Measurements from ENCODE around the gene ZBTB42. TPM values are rescaled to one million over a fixed set of nuclear protein-coding genes. Genes with fewer than 3 reads are reported as not detected.

The ZBTB42 gene
- total RNA-seq, 4 donors from 2014 or later, result 2.5 to 6.4 (median 4.9) TPM

GRCh38 chr14:104775073-104775489 lies 25.8 kb upstream of the ZBTB42 start:
- DNase-seq (ENCODE audit: extremely low spot score), result no peak
- TF ChIP-seq POLR2A (IDR thresholded peaks at IDR 0.05; ENCODE audit: low read depth) (no peak), POLR2AphosphoS5 (IDR thresholded peaks at IDR 0.05) (no peak), EP300 (IDR thresholded peaks at IDR 0.05) (no peak)
- TF ChIP-seq, protein P1, sequence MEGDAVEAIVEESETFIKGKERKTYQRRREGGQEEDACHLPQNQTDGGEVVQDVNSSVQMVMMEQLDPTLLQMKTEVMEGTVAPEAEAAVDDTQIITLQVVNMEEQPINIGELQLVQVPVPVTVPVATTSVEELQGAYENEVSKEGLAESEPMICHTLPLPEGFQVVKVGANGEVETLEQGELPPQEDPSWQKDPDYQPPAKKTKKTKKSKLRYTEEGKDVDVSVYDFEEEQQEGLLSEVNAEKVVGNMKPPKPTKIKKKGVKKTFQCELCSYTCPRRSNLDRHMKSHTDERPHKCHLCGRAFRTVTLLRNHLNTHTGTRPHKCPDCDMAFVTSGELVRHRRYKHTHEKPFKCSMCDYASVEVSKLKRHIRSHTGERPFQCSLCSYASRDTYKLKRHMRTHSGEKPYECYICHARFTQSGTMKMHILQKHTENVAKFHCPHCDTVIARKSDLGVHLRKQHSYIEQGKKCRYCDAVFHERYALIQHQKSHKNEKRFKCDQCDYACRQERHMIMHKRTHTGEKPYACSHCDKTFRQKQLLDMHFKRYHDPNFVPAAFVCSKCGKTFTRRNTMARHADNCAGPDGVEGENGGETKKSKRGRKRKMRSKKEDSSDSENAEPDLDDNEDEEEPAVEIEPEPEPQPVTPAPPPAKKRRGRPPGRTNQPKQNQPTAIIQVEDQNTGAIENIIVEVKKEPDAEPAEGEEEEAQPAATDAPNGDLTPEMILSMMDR (IDR thresholded peaks at IDR 0.05), result no peak
- peaks cover 0 to under 1% (median 0%) of the 10 kb centered on the region in 4 donors for H3K4me1 ChIP-seq
- no peaks in the 10 kb centered on the region for H3K27me3 ChIP-seq
- H3K4me3 ChIP-seq, result no peak overlapping the region
- no peak overlapping the region for H3K27ac ChIP-seq (replicated peaks in 1 of 4)
- peaks cover 32 to 99% (median 94%) of the 10 kb centered on the region in 4 donors for H3K36me3 ChIP-seq
- intact Hi-C loops (cut with DNase I), result no loop called here
- WGBS, result 92% methylated on average over 12 of the region's 13 CpGs
- H3K9me3 ChIP-seq, result peaks cover 0 to 8% (median 3%) of the 10 kb centered on the region in 4 donors

DNA sequence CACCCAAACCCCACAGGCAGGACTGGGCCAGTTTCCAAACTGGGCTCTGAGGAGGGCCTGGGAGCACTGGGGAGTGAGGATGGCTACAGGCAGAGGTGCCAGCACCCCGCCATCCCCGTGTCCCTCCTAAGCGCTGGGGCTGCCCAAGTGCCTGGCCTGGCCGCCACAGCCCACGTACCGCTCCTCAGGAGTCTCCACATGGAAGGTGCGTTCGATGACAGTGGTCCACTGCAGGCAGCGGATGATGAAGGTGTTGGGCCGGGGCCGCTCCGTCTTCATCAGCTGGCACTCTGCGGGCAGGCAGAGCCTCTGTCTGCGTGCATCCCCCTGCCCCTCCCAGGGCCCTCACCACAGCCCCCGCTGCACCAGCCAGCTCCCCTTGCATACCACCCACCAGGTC lies 24.4 kb upstream of the ZBTB42 start:
- no peaks in the 10 kb centered on the region for H3K27me3 ChIP-seq
- no peak for DNase-seq (ENCODE audit: extremely low spot score)
- 97% methylated on average over 6 of the region's 15 CpGs for WGBS
- H3K4me3 ChIP-seq, result no peak overlapping the region
- peaks cover 0 to 15% (median 7%) of the 10 kb centered on the region in 4 donors for H3K4me1 ChIP-seq
- peaks cover 23 to 94% (median 93%) of the 10 kb centered on the region in 4 donors for H3K36me3 ChIP-seq
- peaks cover 0 to 2% (median 0%) of the 10 kb centered on the region in 4 donors for H3K9me3 ChIP-seq
- no peak overlapping the region for H3K27ac ChIP-seq (replicated peaks in 1 of 4)
- TF ChIP-seq POLR2AphosphoS5 (IDR thresholded peaks at IDR 0.05), result no peak
- TF ChIP-seq EP300 (IDR thresholded peaks at IDR 0.05), result no peak
- no peak for TF ChIP-seq POLR2A (IDR thresholded peaks at IDR 0.05; ENCODE audit: low read depth)
- TF ChIP-seq, protein P1 (IDR thresholded peaks at IDR 0.05), result no peak
- intact Hi-C loops (cut with DNase I), result no loop called here

DNA sequence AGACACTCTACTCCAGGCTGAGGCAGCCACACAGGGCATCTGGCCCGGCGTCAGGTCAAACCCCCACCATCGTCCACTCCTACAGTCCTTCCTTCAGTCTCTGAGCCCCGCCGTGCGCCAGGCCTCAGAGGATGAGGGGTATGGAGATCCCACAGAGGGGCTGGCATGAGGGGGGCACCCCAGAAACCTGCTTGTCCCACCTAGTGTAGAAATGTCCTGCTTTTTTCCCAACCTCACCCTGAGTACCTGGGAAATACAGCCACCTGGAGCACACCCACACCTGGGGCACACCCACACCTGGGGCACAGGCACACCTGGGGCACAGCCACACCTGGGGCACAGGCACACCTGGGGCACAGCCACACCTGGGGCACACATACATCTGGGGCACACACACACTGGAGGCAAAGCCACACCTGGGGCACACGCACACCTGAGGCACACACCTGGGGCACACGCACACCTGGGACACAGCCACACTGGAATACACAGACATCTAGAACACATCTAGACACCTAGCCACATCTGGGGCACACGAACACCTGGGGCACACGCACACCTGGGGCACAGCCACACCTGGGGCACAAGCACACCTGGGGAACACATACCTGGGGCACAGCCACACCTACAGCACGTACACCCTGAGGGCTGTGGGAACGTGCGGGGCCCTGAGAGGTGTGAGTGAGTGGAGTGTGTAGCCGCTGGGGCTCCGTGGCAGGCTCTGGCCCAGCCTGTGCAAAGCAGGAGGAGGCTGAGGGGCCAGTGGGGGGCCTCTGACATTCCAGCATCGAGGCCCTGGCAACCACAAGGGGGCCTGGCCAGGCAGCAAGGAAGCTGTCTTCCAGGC lies 23.7 kb upstream of the ZBTB42 start:
- H3K36me3 ChIP-seq, result peaks cover 16 to 92% (median 88%) of the 10 kb centered on the region in 4 donors
- intact Hi-C loops (cut with DNase I), result no loop called here
- no peak overlapping the region for H3K4me3 ChIP-seq
- no peaks in the 10 kb centered on the region for H3K27me3 ChIP-seq
- WGBS, result 62% methylated on average over 7 of the region's 16 CpGs
- H3K4me1 ChIP-seq, result peaks cover 0 to 22% (median 14%) of the 10 kb centered on the region in 4 donors
- TF ChIP-seq EP300 (IDR thresholded peaks at IDR 0.05) (no peak), POLR2AphosphoS5 (IDR thresholded peaks at IDR 0.05) (no peak), POLR2A (IDR thresholded peaks at IDR 0.05; ENCODE audit: low read depth) (no peak)
- TF ChIP-seq, protein P1 (IDR thresholded peaks at IDR 0.05), result no peak
- no peaks in the 10 kb centered on the region for H3K9me3 ChIP-seq
- DNase-seq (ENCODE audit: extremely low spot score), result no peak
- no peak overlapping the region for H3K27ac ChIP-seq (replicated peaks in 1 of 4)

- 79% methylated on average over 10 of the region's 15 CpGs for WGBS
- intact Hi-C loops (cut with DNase I), result no loop called here
- no peak for DNase-seq (ENCODE audit: extremely low spot score)
- Histone ChIP-seq H3K27me3 (no peaks in the 10 kb centered on the region), H3K9me3 (no peaks in the 10 kb centered on the region), H3K27ac (replicated peaks in 1 of 4) (no peak overlapping the region), H3K36me3 (peaks cover 10 to 92% (median 84%) of the 10 kb centered on the region in 4 donors), H3K4me3 (no peak overlapping the region), H3K4me1 (peaks cover 0 to 28% (median 21%) of the 10 kb centered on the region in 4 donors)
- no peak for TF ChIP-seq EP300 (IDR thresholded peaks at IDR 0.05)
- TF ChIP-seq, protein P1 (IDR thresholded peaks at IDR 0.05), result no peak
- no peak for TF ChIP-seq POLR2AphosphoS5 (IDR thresholded peaks at IDR 0.05)
- TF ChIP-seq POLR2A (IDR thresholded peaks at IDR 0.05; ENCODE audit: low read depth), result no peak
These were observed 23.1 kb upstream of the ZBTB42 start for GRCh38 chr14:104777808-104778249.

All from esophagus muscularis mucosa (tissue), 4 donors.